Kidney epithelial cell (primary cell): ENCODE results near the gene AGXT. TPM values are rescaled to one million over a fixed set of nuclear protein-coding genes. Genes with fewer than 3 reads are reported as not detected.

ENCODE experiments used
- DNase-seq: peaks from one replicate; pipeline ENCODE4 v3.0.0-alpha.2; 2010; ENCODE audit warnings: low read depth
- H3K27me3 ChIP-seq: 2 replicates; pipeline ENCODE4 v1.6.0; 2011; ENCODE audit warnings: low read length; ENCODE audit not compliant: control insufficient read depth, insufficient read depth
- H3K36me3 ChIP-seq: 2 replicates; pipeline ENCODE4 v1.5.1; 2011; ENCODE audit warnings: low read length; ENCODE audit not compliant: control insufficient read depth, insufficient read depth
- H3K4me3 ChIP-seq: 2 replicates; pipeline ENCODE4 v1.5.1; 2011; ENCODE audit warnings: low read depth, mild to moderate bottlenecking, control low read depth, low read length
- CTCF ChIP-seq: IDR thresholded peaks from 2 replicates; pipeline ENCODE4 v1.5.1; 2011; ENCODE audit warnings: mild to moderate bottlenecking, moderate library complexity, low read length, control low read depth, inconsistent platforms; ENCODE audit not compliant: insufficient read depth, poor library complexity, severe bottlenecking
- total RNA-seq: library from RNA; depleted of rRNA; stranded (reverse); fragments of >200 nt; gene quantifications from 2 replicates; pipeline ENCODE4 v1.2.3, GENCODE V29; 2015

Gene AGXT
- total RNA-seq, 1 donor from 2014 or later = 0.25 TPM

DNA sequence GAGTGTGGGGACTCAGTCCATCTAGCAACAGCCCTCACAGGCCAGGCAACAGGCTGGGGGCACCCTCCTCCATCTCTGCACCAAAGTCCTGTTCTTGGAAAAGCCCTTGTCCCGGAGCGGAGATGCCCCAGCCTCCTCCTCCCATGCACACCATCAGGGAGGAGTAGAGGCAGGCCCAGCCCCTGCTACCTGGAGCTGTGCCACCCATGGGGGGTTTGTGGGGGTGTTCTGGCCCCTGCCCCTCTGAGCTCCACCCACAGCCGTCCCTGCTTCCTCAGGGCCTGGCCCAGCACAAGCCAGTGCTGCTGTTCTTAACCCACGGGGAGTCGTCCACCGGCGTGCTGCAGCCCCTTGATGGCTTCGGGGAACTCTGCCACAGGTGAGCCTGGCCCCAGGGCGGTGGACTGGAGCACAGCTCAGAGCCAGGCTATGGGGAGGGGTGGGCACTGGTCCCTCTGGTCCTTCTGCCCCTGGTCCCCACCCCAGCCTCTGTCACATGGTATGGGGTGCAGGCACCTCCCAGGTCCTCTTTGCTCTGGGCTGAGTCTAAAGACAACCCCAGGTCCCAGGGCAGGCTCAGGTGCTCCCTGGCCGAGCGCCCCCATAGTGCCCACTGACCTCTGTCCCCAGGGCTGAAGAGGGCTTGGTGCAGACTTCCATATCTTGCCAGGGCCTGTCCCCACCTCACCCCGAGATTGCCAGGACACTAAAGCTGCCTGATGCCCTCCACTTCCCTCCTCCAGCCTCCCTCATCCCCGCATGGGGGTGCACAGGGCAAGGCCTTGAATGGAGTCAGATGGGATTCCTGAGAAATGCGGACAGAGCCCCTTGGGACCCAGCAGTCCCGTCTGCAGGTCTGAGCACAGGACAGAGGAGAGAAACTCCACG, 2.7 kb downstream of the AGXT start:
- Histone ChIP-seq H3K27me3 (peaks cover 21% of the 10 kb centered on the region), H3K36me3 (no peaks in the 10 kb centered on the region), H3K4me3 (no peak overlapping the region)
- DNase-seq = no peak
- TF ChIP-seq CTCF = no peak

GRCh38 chr2:240872317-240873097, 3.9 kb downstream of the AGXT start:
- DNase-seq = no peak
- no peaks in the 10 kb centered on the region for H3K36me3 ChIP-seq
- TF ChIP-seq CTCF = no peak
- H3K27me3 ChIP-seq = peaks cover 21% of the 10 kb centered on the region
- no peak overlapping the region for H3K4me3 ChIP-seq

GRCh38 chr2:240873098-240873788, 4.6 kb downstream of the AGXT start:
- Histone ChIP-seq H3K4me3 (no peak overlapping the region), H3K27me3 (peaks cover 20% of the 10 kb centered on the region), H3K36me3 (no peaks in the 10 kb centered on the region)
- no peak for DNase-seq
- no peak for TF ChIP-seq CTCF

GRCh38 chr2:240873805-240874714, 5.4 kb downstream of the AGXT start:
- Histone ChIP-seq H3K4me3 (no peak overlapping the region), H3K36me3 (no peaks in the 10 kb centered on the region), H3K27me3 (peaks cover 19% of the 10 kb centered on the region)
- no peak for DNase-seq
- no peak for TF ChIP-seq CTCF

- no peak for TF ChIP-seq CTCF
- peaks cover 16% of the 10 kb centered on the region for H3K27me3 ChIP-seq
- no peak for DNase-seq
- H3K36me3 ChIP-seq = no peaks in the 10 kb centered on the region
- H3K4me3 ChIP-seq = no peak overlapping the region
Measured at GRCh38 chr2:240874715-240875227, 6.1 kb downstream of the AGXT start.
